Fibroblast of lung (primary cell): Measurements from ENCODE around the gene DPYSL4.

Experiments used
- EZH2 ChIP-seq: IDR thresholded peaks from 2 replicates; pipeline ENCODE4 v1.5.1; 2012; ENCODE audit warnings: low read length, control low read depth, mild to moderate bottlenecking; ENCODE audit errors: missing control alignments
- TF ChIP-seq, protein P1 (sequence below), 2 donors: IDR thresholded peaks in 1 of 2; conservative IDR thresholded peaks in 1 of 2; 1 replicate in 1 of 2; 2 replicates in 1 of 2; pipeline ENCODE4 v1.5.1; 2011 to 2012; ENCODE audit warnings: low read length in 2 of 2, control low read depth in 1 of 2, inconsistent platforms in 1 of 2, low read depth in 1 of 2, mild to moderate bottlenecking in 1 of 2

DNA sequence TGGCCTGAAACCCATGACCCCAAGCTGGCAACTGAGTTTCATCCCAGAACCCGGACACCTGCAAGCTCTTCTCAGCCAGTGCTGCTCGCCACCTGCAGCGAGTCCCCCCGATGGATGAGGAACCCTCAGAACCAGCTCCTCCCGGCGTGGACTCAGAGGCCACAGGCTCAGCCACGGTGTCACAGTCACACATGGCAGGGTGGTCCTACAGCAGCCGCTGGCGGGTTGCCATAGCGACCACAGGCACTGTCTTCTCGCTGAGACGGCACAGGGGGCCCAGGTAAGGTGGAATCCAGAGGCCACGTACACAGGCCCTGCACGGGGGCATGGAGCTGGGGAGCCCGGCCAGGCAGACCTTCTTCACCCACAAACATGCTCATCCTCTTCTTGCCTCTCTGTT lies 53.4 kb downstream of the DPYSL4 start:
- TF ChIP-seq, protein P1, sequence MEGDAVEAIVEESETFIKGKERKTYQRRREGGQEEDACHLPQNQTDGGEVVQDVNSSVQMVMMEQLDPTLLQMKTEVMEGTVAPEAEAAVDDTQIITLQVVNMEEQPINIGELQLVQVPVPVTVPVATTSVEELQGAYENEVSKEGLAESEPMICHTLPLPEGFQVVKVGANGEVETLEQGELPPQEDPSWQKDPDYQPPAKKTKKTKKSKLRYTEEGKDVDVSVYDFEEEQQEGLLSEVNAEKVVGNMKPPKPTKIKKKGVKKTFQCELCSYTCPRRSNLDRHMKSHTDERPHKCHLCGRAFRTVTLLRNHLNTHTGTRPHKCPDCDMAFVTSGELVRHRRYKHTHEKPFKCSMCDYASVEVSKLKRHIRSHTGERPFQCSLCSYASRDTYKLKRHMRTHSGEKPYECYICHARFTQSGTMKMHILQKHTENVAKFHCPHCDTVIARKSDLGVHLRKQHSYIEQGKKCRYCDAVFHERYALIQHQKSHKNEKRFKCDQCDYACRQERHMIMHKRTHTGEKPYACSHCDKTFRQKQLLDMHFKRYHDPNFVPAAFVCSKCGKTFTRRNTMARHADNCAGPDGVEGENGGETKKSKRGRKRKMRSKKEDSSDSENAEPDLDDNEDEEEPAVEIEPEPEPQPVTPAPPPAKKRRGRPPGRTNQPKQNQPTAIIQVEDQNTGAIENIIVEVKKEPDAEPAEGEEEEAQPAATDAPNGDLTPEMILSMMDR (conservative IDR thresholded peaks at IDR 0.05 in 1 of 2, IDR thresholded peaks at IDR 0.05 in 1 of 2; ENCODE audit: low read depth in 1 of 2, low read length in 2 of 2): no peak
- TF ChIP-seq EZH2: no peak
